ENCODE measurements around the gene PIAS4. TPM values are rescaled to one million over a fixed set of nuclear protein-coding genes. Genes with fewer than 3 reads are reported as not detected.

Gene PIAS4
- total RNA-seq, 1 donor from 2014 or later = 22.2 TPM

GRCh38 chr19:4069331-4069959 lies 61.9 kb downstream of the PIAS4 start:
- DNase-seq (ENCODE audit: low read depth) = no peak

DNA sequence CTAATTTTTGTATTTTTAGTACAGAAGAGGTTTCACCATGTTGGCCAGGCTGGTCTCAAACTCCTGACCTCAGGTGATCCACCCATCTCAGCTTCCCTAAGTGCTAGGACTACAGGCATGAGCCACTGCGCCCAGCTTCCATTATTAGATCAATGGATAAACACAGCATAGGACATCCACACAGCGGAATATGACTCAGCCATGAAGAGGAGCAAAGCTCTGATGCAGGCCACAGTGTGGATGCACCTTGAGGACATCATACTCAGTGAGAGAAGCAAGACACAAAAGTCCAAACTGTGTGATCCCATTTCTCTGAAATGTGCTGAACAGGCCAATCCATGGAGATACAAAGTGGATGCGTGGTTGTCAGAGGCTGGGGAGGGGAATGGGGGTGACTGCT lies 64.1 kb downstream of the PIAS4 start:
- DNase-seq (ENCODE audit: low read depth) = no peak

DNA sequence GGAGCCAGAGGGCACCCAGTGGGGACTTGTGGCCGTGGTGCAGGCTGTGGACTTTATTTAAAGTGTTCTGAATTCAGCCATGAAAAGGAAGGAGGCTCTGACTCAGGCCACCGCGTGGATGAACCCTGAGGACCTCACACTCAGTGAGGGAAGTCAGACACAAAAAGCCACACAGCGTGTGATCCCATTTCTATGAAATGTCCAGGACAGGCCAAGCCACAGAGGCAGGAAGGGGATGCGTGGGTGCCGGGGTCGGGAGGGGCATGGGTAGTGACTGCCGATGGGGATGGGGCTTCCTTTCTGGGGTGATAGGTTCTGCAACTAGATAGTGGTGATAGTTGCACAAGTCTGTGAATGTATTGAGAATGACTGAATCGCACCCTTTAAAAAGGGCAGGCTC lies 67.8 kb downstream of the PIAS4 start:
- no peak for DNase-seq (ENCODE audit: low read depth)

GRCh38 chr19:4077007-4077374 lies 69.5 kb downstream of the PIAS4 start:
- no peak for DNase-seq (ENCODE audit: low read depth)

GRCh38 chr19:4077800-4078684 lies 70.5 kb downstream of the PIAS4 start:
- no peak for DNase-seq (ENCODE audit: low read depth)

DNA sequence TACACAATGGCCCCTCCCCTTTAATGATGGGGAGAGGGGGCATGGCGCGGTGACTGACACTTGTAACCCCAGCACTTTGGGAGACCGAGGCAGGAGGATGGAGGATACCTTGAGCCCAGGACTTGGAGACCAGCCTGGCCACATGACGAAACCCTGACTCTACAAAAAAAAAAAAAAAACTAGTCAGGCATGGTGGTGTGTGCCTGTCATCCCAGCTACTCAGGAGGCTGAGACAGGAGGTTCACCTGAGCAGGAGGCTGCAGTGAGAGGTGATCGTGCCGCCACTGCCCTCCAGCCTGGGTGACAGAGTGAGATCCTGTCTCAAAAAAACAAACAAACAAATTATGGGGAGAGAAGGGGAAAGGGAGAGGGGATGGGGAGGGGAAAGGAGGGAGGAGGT lies 72.9 kb downstream of the PIAS4 start:
- no peak for DNase-seq (ENCODE audit: low read depth)

GRCh38 chr19:4081441-4082129 lies 74.0 kb downstream of the PIAS4 start:
- no peak for DNase-seq (ENCODE audit: low read depth)

DNA sequence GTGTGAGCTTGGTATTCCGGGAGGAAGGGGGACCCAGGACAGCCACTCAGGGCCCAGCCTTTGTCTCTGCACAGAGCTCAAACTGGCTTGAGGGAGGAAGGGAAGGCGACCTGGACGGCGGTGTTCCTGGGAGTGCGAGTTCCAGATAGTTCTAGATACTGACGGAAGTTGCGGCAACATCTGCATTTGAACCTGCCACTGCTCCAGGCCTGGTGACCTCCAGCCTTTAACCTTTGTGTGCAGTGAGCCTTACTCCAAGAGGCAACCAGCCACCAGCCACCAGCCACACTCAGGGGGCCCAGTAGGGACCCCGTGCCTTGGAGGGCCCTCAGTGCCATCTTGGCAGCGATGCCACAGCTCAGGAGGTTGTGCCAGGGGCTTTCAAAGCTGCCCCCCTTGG lies 74.6 kb downstream of the PIAS4 start:
- no peak for DNase-seq (ENCODE audit: low read depth)

DNA sequence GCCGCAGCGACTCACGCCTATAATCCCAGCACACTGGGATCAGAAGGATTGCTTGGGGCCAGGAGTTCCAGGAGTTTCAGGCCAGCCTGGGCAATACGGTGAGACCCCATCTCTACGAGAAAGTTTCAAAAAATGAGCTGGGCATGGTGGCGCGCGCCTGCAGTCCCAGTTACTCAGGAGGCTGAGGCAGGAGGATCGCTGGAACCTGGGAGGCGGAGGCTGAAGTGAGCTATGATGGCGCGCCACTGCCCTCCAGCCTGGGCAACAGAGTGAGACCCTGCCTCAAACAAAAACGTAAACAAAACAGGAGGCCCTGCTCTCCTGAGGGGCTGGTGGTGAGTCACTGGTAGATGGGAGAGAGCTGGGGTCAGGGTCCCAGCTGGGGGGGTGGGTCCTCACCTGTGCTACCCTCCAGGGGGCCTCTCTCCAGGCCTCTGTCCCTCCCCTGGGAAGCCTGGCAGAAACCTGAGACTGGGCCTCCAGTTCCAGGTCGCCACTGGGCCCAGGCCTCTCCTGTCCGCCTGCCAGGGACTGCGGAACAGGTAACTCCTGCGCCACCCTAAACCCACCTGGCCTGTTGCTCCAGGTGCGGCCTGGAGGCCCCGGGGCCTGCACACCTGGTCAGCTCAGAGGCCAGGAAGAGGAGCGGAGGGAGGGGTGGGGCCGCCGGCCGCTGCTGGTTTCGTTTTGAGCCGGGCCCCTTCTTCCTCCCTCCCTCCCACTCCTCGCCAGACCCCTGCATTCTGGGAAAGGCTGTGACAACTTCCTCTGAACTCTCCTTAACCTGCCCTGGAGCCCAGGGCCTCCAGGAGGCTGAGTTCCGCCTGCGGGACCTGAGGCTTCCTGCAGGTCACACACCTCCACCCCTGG lies 76.4 kb downstream of the PIAS4 start:
- DNase-seq (ENCODE audit: low read depth) = no peak

- DNase-seq (ENCODE audit: low read depth) = no peak
Observed at GRCh38 chr19:4084547-4084877, 77.0 kb downstream of the PIAS4 start.

GRCh38 chr19:4086411-4086867 lies 78.9 kb downstream of the PIAS4 start:
- no peak for DNase-seq (ENCODE audit: low read depth)

- no peak for DNase-seq (ENCODE audit: low read depth)
Observed at GRCh38 chr19:4087787-4088679, 80.5 kb downstream of the PIAS4 start.

DNA sequence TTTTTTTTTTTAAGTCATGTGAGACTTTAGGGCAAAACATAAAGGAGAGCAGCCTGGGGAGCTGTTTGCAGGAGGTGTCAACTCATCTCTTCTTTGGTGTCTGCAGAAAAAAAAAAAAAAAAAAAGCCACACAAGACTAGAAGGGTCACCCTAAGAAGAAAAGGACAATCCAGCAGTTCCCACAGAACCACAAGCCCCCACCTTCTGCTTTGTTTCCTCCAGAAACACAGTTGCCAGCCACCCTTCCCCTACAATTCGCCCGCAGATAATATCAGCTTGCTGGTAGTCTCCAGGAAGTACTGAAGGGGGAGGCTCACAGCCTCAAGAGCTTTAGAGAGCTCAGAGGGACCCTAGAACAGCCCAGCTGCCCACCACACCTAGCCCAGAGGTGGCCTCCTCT lies 81.4 kb downstream of the PIAS4 start:
- DNase-seq (ENCODE audit: low read depth) = no peak

MicroRNAs within 50 kb of the gene (microRNA counts, 767-probe panel; counts per million panel counts)
- microRNA hsa-miR-637 = not detected

Small RNAs within 50 kb of the gene (microRNA-seq; reads per million reads assigned to microRNA genes)
- gene MIR637 = not detected

Other genes with a start within 250 kb of the PIAS4 start
- gene APBA3, start 246.0 kb upstream of the PIAS4 start, total RNA-seq = 23.3 and 35.0 TPM in 2 replicates
- gene MRPL54, start 245.1 kb upstream of the PIAS4 start, total RNA-seq = 30.4 and 41.9 TPM in 2 replicates
- gene RAX2, start 235.5 kb upstream of the PIAS4 start, total RNA-seq = not detected in 2 replicates
- not detected in 2 replicates for gene MATK, start 221.4 kb upstream of the PIAS4 start, total RNA-seq
- gene ZFR2, start 138.7 kb upstream of the PIAS4 start, total RNA-seq = not detected in 2 replicates
- gene ATCAY, start 127.1 kb upstream of the PIAS4 start, total RNA-seq = not detected in 2 replicates
- 31.9 and 75.7 TPM in 2 replicates for gene NMRK2, start 74.7 kb upstream of the PIAS4 start, total RNA-seq
- 193 and 269 TPM in 2 replicates for gene DAPK3, start 36.6 kb upstream of the PIAS4 start, total RNA-seq
- 2,539 and 2,715 TPM in 2 replicates for gene EEF2, start 22.3 kb upstream of the PIAS4 start, total RNA-seq
- gene ZBTB7A, start 59.2 kb downstream of the PIAS4 start, total RNA-seq = 30.1 and 37.1 TPM in 2 replicates
- 201 and 224 TPM in 2 replicates for gene MAP2K2, start 116.4 kb downstream of the PIAS4 start, total RNA-seq
- not detected in 2 replicates for gene CREB3L3, start 145.9 kb downstream of the PIAS4 start, total RNA-seq
- 19.3 and 22.4 TPM in 2 replicates for gene SIRT6, start 174.8 kb downstream of the PIAS4 start, total RNA-seq
- 0.53 and 1.4 TPM in 2 replicates for gene ANKRD24, start 175.0 kb downstream of the PIAS4 start, total RNA-seq
- 0.11 and 0.21 TPM in 2 replicates for gene EBI3, start 221.8 kb downstream of the PIAS4 start, total RNA-seq
- gene YJU2, start 239.3 kb downstream of the PIAS4 start, total RNA-seq = 13.3 and 17.2 TPM in 2 replicates

Data from myocyte (in vitro differentiated cells).